GM12864 (cell line): Measurements from ENCODE around the gene ATP5F1A.
"Not testable (repeated sequence)": the region's sequence is repeated elsewhere in the genome, so short reads cannot be mapped to it uniquely, and the experiment has no call there.

ENCODE experiments used
- DNase-seq: peaks from one replicate; pipeline ENCODE4 v3.0.0-alpha.2; 2011; ENCODE audit warnings: low read depth
- H3K4me3 ChIP-seq: 2 replicates; pipeline ENCODE4 v1.5.1; 2011; ENCODE audit warnings: mild to moderate bottlenecking, low read depth, low read length, control low read depth
- CTCF ChIP-seq: IDR thresholded peaks from 2 replicates; pipeline ENCODE4 v1.5.1; 2011; ENCODE audit warnings: low read depth, mild to moderate bottlenecking, moderate library complexity, low read length, control low read depth, inconsistent platforms; ENCODE audit errors: missing control alignments

The ATP5F1A gene

GRCh38 chr18:46096651-46097300, 1.3 kb downstream of the ATP5F1A start:
- peak; percentile 19 for DNase-seq
- peak overlapping the region; percentile 90 for H3K4me3 ChIP-seq
- no peak for TF ChIP-seq CTCF

DNA sequence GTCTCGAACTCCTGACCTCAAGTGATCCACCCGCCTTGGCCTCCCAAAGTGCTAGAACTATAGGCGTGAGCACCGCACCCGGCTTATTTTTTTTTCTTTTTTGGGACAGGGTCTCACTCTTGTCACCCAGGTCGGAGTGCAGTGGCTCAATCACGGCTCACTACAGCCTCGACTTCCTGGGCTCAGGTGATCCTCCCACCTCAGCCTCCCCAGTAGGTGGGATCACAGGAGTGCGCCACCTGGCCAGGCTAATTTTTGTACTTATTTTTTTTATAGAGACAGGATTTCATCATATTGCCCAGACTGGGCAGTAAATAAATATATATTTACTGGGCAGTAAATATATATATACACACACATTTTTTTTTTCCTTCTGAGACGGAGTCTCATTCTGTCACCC, 2.6 kb downstream of the ATP5F1A start:
- no peak overlapping the region for H3K4me3 ChIP-seq
- no peak for DNase-seq
- TF ChIP-seq CTCF, result no peak

GRCh38 chr18:46088501-46088900, 9.6 kb downstream of the ATP5F1A start:
- not testable (repeated sequence) for DNase-seq, H3K4me3 ChIP-seq

DNA sequence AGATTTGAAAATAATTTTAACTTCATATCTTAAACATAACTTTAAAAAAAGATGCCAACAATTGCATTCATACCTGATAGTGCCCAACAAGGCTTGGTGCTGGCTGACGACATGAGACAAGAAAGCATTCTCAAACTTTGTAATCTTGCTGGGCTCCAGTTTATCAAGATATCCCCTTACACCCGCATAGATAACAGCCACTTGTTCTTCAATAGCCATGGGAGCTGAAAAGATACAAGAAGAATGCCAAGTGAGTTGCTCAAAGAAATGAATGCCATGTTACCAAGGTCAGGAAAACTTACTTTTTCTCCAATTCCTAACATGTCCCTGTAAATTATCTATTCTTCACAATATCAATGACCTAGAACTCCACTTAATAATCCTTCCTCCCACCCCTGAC, 13.7 kb downstream of the ATP5F1A start:
- no peak overlapping the region for H3K4me3 ChIP-seq
- DNase-seq, result no peak
- TF ChIP-seq CTCF, result no peak

DNA sequence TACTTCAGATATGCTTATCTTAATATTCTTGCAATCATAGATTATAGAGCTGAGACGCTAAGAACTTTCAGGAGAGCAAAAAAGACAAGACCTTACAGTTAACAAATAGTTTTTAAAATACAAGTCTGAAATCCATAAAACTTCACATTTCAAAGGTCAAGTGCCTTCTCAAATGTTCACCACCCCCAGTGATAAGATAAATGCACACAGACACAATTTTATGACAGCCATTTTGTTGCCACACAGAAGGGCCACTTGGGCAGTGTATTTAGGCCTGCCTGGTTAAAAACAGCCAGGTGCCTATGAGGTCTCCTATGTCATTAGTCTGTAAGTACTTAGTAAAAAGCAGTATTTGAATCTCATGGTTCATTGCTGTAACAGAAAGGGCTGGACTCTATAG, 17.9 kb downstream of the ATP5F1A start:
- TF ChIP-seq CTCF, result no peak
- no peak overlapping the region for H3K4me3 ChIP-seq
- no peak for DNase-seq

GRCh38 chr18:46079336-46079735, 18.8 kb downstream of the ATP5F1A start:
- DNase-seq, result no peak
- no peak for TF ChIP-seq CTCF
- no peak overlapping the region for H3K4me3 ChIP-seq

GRCh38 chr18:46073474-46074331, 24.4 kb downstream of the ATP5F1A start:
- no peak overlapping the region for H3K4me3 ChIP-seq
- peak; percentile 52 for TF ChIP-seq CTCF
- DNase-seq, result peak; percentile 18
